ENCODE results near the gene IGFBP2.

DNA sequence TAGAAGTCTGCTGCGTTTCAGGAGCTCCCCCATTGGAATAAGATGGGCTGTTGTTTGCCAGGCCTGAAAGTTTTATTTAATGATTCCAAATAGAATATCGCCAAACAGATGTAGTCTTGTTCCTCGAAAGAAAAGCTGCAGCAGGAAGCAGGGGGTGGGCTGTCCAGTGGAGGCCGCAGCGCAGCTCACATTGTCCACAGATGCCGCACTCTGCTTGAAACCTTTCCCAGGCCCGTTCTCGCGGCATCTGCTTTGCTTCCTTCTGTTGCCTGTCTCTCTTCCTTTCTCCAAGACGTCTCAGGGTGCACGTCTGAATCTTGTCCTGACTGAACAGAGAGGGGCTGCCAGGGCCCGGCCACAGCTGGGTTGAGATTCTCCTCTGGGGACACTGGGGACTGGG lies 12.4 kb upstream of the IGFBP2 start:
- TF ChIP-seq CTCF (IDR thresholded peaks at IDR 0.05) = no peak
- TF ChIP-seq POLR2A (IDR thresholded peaks at IDR 0.05) = no peak

Data from adrenal gland (tissue), 5 donors.